ENCODE results near the gene PDIA6.

DNA sequence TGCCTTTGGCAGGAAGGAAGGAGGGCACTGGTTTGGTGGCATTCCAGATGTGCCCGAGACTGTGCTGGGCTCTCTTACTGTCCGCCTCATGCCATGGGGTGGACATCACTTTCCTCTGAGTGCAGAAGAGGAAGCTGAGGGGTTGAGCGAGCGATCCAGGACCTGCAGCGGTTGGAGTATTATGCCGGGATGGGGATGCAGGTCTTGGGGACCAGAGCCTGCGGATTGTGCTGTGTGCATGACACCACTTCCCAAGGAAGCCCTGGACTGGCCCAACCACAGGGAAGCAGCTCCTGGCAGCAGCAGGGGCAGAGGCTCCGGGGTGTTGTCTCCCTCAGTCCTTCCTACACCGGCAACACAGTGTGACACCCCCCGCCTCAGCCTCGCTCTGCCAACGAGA is 46.7 kb downstream of the PDIA6 start:
- TF ChIP-seq, protein P1, sequence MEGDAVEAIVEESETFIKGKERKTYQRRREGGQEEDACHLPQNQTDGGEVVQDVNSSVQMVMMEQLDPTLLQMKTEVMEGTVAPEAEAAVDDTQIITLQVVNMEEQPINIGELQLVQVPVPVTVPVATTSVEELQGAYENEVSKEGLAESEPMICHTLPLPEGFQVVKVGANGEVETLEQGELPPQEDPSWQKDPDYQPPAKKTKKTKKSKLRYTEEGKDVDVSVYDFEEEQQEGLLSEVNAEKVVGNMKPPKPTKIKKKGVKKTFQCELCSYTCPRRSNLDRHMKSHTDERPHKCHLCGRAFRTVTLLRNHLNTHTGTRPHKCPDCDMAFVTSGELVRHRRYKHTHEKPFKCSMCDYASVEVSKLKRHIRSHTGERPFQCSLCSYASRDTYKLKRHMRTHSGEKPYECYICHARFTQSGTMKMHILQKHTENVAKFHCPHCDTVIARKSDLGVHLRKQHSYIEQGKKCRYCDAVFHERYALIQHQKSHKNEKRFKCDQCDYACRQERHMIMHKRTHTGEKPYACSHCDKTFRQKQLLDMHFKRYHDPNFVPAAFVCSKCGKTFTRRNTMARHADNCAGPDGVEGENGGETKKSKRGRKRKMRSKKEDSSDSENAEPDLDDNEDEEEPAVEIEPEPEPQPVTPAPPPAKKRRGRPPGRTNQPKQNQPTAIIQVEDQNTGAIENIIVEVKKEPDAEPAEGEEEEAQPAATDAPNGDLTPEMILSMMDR (IDR thresholded peaks at IDR 0.05) = no peak
- TF ChIP-seq POLR2A (IDR thresholded peaks at IDR 0.05) = no peak
